Thoracic aorta (tissue), 2 donors: Measurements from ENCODE around the gene LAMTOR2. TPM values are rescaled to one million over a fixed set of nuclear protein-coding genes. Genes with fewer than 3 reads are reported as not detected.
"Not testable (repeated sequence)": the region's sequence is repeated elsewhere in the genome, so short reads cannot be mapped to it uniquely, and the experiment has no call there.

Experiments used
- ATAC-seq: fragments of 150-250 bp; one replicate; pipeline ENCODE4 v1.8.0; 2017; ENCODE audit warnings: low read depth; ENCODE audit not compliant: insufficient number of reproducible peaks, low FRiP score
- DNase-seq: peaks from one replicate; pipeline ENCODE4 v3.0.0-alpha.2; 2020; ENCODE audit warnings: low spot score
- H3K27ac ChIP-seq, 2 donors: fragments of 200-600 bp; sonication (generic); 1 replicate in 1 of 2; 2 replicates in 1 of 2; pipeline ENCODE4 v1.5.1; 2016; ENCODE audit warnings: mild to moderate bottlenecking in 2 of 2, moderate library complexity in 2 of 2
- H3K27me3 ChIP-seq: fragments of 200-600 bp; sonication (generic); replicated peaks from 2 replicates; pipeline ENCODE4 v1.6.0; 2016; ENCODE audit warnings: mild to moderate bottlenecking; ENCODE audit not compliant: insufficient read depth
- H3K36me3 ChIP-seq: fragments of 200-600 bp; sonication (generic); one replicate; pipeline ENCODE4 v1.5.1; 2016
- H3K4me1 ChIP-seq, 2 donors: fragments of 200-600 bp; sonication (generic); 1 replicate in 1 of 2; 2 replicates in 1 of 2; pipeline versions ENCODE4 v1.5.1 to v1.6.0; 2016; ENCODE audit warnings: low read depth in 2 of 2, mild to moderate bottlenecking in 1 of 2; ENCODE audit not compliant: control insufficient read depth in 1 of 2
- H3K4me3 ChIP-seq: fragments of 200-600 bp; sonication (generic); 2 replicates; pipeline ENCODE4 v1.5.1; 2016; ENCODE audit warnings: mild to moderate bottlenecking
- H3K9me3 ChIP-seq: fragments of 200-600 bp; sonication (generic); 2 replicates; pipeline ENCODE4 v1.5.1; 2016
- total RNA-seq, 2 donors: library from RNA; depleted of rRNA; stranded (reverse); fragments of >200 nt; gene quantifications; one replicate each; pipeline versions ENCODE4 v1.1.0 to v1.2.3, GENCODE V29; 2016
- TF ChIP-seq, protein P1 (sequence below): fragments of 200-600 bp; sonication (generic); IDR thresholded peaks from one replicate; pipeline ENCODE4 v1.5.1; 2019; ENCODE audit warnings: antibody characterized with exemption

Gene LAMTOR2
- total RNA-seq, 2 donors from 2014 or later, result 26.4 to 37.0 TPM

DNA sequence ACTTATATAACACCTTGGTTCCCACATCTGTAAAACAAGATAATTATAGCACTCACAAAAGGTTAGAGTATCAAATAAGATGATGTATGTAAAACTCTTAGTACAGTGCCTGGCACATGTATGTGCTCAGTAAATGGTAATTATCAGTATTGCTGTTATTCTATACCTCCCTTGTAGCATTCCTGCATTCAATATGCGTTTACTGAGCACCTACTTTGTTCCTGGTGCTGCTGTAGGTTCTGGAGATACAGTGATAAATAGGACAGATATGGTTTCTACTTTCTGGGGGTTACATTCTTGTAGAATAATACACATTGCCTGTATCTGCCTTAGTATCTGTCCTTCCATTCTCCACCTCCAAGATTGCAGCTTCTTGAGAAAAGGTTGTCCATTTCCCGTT is 32.6 kb upstream of the LAMTOR2 start:
- Histone ChIP-seq H3K4me3 (no peak overlapping the region), H3K27ac (no peak overlapping the region), H3K36me3 (peaks cover 9% of the 10 kb centered on the region), H3K27me3 (no peaks in the 10 kb centered on the region), H3K4me1 (peaks cover 15 to 16% of the 10 kb centered on the region in 2 donors), H3K9me3 (no peaks in the 10 kb centered on the region)
- DNase-seq (no peak), ATAC-seq (no peak)
- TF ChIP-seq, protein P1, sequence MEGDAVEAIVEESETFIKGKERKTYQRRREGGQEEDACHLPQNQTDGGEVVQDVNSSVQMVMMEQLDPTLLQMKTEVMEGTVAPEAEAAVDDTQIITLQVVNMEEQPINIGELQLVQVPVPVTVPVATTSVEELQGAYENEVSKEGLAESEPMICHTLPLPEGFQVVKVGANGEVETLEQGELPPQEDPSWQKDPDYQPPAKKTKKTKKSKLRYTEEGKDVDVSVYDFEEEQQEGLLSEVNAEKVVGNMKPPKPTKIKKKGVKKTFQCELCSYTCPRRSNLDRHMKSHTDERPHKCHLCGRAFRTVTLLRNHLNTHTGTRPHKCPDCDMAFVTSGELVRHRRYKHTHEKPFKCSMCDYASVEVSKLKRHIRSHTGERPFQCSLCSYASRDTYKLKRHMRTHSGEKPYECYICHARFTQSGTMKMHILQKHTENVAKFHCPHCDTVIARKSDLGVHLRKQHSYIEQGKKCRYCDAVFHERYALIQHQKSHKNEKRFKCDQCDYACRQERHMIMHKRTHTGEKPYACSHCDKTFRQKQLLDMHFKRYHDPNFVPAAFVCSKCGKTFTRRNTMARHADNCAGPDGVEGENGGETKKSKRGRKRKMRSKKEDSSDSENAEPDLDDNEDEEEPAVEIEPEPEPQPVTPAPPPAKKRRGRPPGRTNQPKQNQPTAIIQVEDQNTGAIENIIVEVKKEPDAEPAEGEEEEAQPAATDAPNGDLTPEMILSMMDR, result no peak

DNA sequence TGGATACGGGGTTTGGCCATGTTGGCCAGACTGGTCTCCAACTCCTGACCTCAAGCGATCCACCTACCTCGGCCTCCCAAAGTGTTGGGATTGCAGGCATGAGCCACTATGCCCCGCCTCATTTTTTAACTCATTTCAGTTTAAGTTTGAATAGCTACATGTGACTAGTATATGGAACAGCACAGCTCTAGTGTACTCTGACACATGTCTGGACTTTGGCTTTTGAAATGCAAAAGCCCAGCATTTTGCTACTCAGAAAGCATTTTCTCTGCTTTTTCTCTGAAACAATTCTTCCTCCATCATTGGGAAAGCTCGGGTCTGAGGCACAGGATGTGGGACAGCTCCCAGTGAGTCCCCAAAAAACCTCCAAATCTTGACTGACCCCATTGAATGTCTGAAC is 29.8 kb upstream of the LAMTOR2 start:
- DNase-seq (no peak), ATAC-seq (no peak)
- TF ChIP-seq, protein P1, result no peak
- Histone ChIP-seq H3K27me3 (no peaks in the 10 kb centered on the region), H3K9me3 (no peaks in the 10 kb centered on the region), H3K36me3 (no peaks in the 10 kb centered on the region), H3K27ac (no peak overlapping the region), H3K4me3 (no peak overlapping the region), H3K4me1 (peaks cover 5 to 8% of the 10 kb centered on the region in 2 donors)

DNA sequence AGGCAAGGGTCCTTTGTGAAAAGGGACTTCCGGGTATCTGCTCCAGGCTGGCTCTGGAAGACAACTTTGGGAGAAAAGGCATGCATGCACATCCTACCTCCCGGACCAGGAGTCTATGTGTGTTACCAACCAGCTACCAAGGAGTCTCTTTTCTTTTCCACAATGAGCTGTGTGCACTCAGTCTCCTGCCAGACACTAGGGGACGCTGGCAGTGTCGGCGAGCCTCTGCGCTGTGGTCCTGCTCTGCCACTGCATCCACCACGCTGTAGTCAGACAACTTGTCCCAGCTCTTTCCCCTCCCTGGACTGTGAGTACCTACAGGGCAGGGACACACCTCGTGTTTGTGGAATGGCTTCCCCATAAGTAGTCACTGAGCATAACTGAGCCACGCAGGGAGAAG is 28.7 kb upstream of the LAMTOR2 start:
- H3K27ac ChIP-seq, result no peak overlapping the region
- H3K27me3 ChIP-seq, result no peaks in the 10 kb centered on the region
- H3K4me1 ChIP-seq, result peaks cover 0 to 3% of the 10 kb centered on the region in 2 donors
- TF ChIP-seq, protein P1, result peak; percentile 16
- no peaks in the 10 kb centered on the region for H3K36me3 ChIP-seq
- DNase-seq, result no peak
- no peak overlapping the region for H3K4me3 ChIP-seq
- no peaks in the 10 kb centered on the region for H3K9me3 ChIP-seq
- ATAC-seq, result no peak

DNA sequence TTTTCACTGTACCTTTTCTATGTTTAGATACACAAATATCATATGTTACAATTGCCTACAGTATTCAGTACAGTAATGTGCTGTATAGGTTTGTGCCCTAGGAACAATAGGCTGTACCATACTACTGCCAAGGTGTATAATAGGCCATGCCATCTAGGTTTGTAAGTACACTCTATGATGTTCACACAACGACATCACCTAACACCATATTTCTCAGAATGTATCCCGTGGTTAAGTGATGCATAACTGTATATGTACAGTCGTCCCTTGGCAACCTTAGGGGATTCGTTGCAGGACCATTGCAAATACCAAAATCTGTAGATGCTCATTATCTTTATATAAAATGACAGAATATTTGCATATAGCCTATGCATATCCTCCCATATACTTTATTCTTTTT is 28.0 kb upstream of the LAMTOR2 start:
- H3K27me3 ChIP-seq, result no peaks in the 10 kb centered on the region
- no peak overlapping the region for H3K4me3 ChIP-seq
- TF ChIP-seq, protein P1, result no peak
- no peaks in the 10 kb centered on the region for H3K9me3 ChIP-seq
- no peaks in the 10 kb centered on the region for H3K4me1 ChIP-seq
- no peak for DNase-seq
- H3K36me3 ChIP-seq, result no peaks in the 10 kb centered on the region
- ATAC-seq, result no peak
- H3K27ac ChIP-seq, result no peak overlapping the region

DNA sequence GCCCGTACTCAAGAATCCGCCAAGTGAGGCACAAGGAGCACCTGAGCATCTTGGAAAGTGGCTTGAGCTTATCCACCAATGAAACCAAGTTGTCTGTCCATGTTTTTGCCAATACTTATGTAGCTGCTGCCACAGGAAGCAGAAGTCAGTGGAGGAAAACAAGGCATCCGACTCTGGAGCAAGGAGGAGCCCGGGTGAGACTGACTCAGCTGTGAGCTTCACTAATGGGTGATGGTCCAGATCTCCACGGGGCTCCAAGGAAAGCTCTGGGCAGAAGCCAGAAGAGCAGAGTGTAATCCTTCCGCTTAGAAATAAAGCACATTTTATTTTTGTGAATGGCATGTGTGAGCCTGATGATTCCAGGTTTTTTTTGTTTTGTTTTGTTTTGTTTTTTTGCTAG is 21.6 kb upstream of the LAMTOR2 start:
- Histone ChIP-seq H3K9me3 (no peaks in the 10 kb centered on the region), H3K4me1 (no peaks in the 10 kb centered on the region), H3K27ac (no peak overlapping the region), H3K27me3 (no peaks in the 10 kb centered on the region), H3K36me3 (peaks cover 5% of the 10 kb centered on the region), H3K4me3 (no peak overlapping the region)
- TF ChIP-seq, protein P1, result no peak
- ATAC-seq (no peak), DNase-seq (no peak)

DNA sequence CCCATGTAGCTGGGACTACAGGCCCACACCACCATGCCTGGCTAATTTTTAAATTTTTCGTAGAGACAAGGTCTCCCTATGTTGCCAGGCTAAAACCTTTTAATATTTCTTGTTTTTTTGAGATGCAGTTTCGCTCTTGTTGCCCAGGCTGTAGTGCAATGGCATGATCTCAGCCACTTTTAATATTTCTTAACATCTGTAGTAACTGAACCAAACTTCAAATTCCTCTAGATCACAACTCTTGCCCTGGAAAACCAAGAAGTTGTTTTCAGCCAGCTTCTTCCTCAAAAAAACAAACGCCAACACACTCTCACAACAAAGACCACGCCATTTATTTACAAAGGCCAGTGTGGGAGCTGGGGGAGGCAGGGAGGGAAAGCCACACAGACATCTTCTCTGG is 19.6 kb upstream of the LAMTOR2 start:
- DNase-seq, H3K27me3 ChIP-seq, H3K27ac ChIP-seq, ATAC-seq, H3K4me1 ChIP-seq, H3K4me3 ChIP-seq, H3K9me3 ChIP-seq: not testable (repeated sequence)
- peaks cover 11% of the 10 kb centered on the region for H3K36me3 ChIP-seq
